Left ventricle myocardium inferior (tissue), 1 donor: Measurements from ENCODE around the gene ISOC1. TPM values are rescaled to one million over a fixed set of nuclear protein-coding genes. Genes with fewer than 3 reads are reported as not detected.
A peak's percentile ranks its signal among the peaks of the same experiment; 100 is the strongest.

Experiments
- DNase-seq: peaks from one replicate; pipeline ENCODE4 v3.0.0-alpha.2; 2020
- H3K27ac ChIP-seq: fragments of 200-600 bp; replicated peaks from 2 replicates; pipeline ENCODE4 v1.8.0; 2021
- H3K27me3 ChIP-seq: fragments of 200-600 bp; 2 replicates; pipeline ENCODE4 v1.8.0; 2021; ENCODE audit warnings: low read depth
- H3K36me3 ChIP-seq: fragments of 200-600 bp; 2 replicates; pipeline ENCODE4 v1.8.0; 2021
- H3K4me1 ChIP-seq: fragments of 200-600 bp; 2 replicates; pipeline ENCODE4 v1.8.0; 2021
- H3K4me3 ChIP-seq: fragments of 200-600 bp; 2 replicates; pipeline ENCODE4 v1.8.0; 2021; ENCODE audit warnings: mild to moderate bottlenecking, moderate library complexity
- H3K9me3 ChIP-seq: fragments of 200-600 bp; replicated peaks from 2 replicates; pipeline ENCODE4 v1.8.0; 2021
- CTCF ChIP-seq: fragments of 200-600 bp; IDR thresholded peaks from 2 replicates; pipeline ENCODE4 v1.8.0; 2021; ENCODE audit warnings: antibody characterized with exemption, mild to moderate bottlenecking, borderline replicate concordance
- intact Hi-C: fragments of 100-400 bp; cut with micrococcal nuclease; formaldehyde crosslinking; loops from one replicate; pipeline ENCODE4 v1.11.0; 2022
- long read RNA-seq: library from polyadenylated mRNA; unstranded; transcript quantifications from one replicate; pipeline ENCODE4 v2.0.0, GENCODE V29; 2021
- total RNA-seq: library from RNA; stranded (reverse); fragmentation: NEBNext Ultra II Directional; extraction: Animal tissue kit (Norgen Biotek cat#: 25700); gene quantifications from one replicate; pipeline ENCODE4 v1.2.1, GENCODE V29; 2021
- donor health status: DM: no; HTN: yes; CAD: no; lungs with severe emphysema.

The ISOC1 gene
- 112 TPM for total RNA-seq
- long read RNA-seq, transcript ISOC1-201 (5 exons, 1,940 nt): major isoform, 332 of 341 reads
- long read RNA-seq, partial matches to known transcripts: 2 of 341 reads
- long read RNA-seq, other reads (novel, unspliced or antisense): 7 of 341 reads

DNA sequence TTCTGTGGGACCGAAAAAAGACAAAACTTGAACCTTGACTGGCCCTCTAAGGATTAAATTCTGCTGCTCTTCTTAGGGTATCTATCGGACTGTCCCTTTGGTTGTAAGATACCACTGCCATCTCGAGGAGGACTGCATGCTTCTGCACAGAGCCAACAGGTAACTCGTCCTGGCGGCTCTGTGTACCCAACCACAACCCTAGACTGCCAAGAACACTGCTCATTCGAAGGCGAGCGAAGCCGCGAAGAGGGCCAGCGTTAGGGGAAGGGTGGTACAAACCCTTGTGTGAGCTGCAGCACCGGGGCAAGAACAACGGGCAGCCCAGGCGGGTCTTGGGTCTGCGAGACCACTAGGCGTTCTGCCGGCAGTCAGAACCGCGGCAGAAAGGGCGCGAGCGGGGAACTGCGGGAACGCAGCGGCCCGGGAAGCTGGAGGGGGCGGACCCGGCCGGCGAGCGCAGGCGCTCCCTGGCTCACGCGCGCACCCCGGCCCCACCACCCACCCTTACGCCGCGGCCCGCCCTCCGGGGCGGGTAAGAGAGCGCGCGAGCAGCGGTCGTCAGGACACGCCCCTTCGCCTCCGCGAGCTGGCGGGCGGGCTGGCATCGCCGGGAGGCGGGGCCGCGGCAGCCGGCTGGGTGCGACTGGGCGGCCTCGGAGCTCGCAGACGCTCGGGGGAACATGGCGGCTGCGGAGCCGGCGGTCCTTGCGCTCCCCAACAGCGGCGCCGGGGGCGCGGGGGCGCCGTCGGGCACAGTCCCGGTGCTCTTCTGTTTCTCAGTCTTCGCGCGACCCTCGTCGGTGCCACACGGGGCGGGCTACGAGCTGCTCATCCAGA lies at the start of gene ISOC1:
Gene ISOC1 (plus strand): TSS at position 663 of the 837 bp plus-strand sequence. CDS start 18 bp downstream, at position 681.
- Histone ChIP-seq H3K27ac (peak within 1 kb of the TSS; percentile 95), H3K4me1 (peaks cover 55% of the 10 kb centered on the region), H3K4me3 (peak within 1 kb of the TSS; percentile 90), H3K36me3 (no peaks in the 10 kb centered on the region), H3K27me3 (no peaks in the 10 kb centered on the region), H3K9me3 (no peaks in the 10 kb centered on the region)
- peak; percentile 93 for DNase-seq
- TF ChIP-seq CTCF: no peak
- intact Hi-C loops: no loop called here

DNA sequence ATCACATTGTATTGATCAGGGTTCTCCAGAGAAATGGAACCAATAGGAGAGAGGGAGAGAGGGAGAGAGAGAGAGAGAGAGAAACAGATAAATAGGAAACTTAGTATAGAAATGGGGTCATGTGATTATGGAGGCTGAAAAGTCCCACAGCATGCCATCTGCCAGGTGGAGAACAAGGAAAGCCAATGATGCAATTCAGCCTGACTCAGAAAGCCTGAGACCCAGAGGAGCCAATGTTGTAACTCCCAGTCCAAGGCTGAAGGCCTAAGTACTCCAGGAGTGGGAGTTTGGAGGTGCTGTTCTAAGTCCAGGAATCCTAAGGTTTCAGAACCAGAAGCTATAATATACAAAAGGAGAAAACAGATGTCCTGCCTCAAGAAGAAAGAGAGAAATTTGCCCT lies 48.4 kb upstream of the ISOC1 start:
- Histone ChIP-seq H3K4me3 (no peak overlapping the region), H3K36me3 (no peaks in the 10 kb centered on the region), H3K27me3 (no peaks in the 10 kb centered on the region), H3K27ac (no peak overlapping the region), H3K4me1 (no peaks in the 10 kb centered on the region), H3K9me3 (peaks cover 23% of the 10 kb centered on the region)
- intact Hi-C loops: no loop called here
- no peak for DNase-seq
- no peak for TF ChIP-seq CTCF

- intact Hi-C loops: no loop called here
- Histone ChIP-seq H3K36me3 (no peaks in the 10 kb centered on the region), H3K9me3 (peaks cover 21% of the 10 kb centered on the region), H3K4me3 (no peak overlapping the region), H3K27me3 (no peaks in the 10 kb centered on the region), H3K4me1 (no peaks in the 10 kb centered on the region), H3K27ac (no peak overlapping the region)
- TF ChIP-seq CTCF: no peak
- no peak for DNase-seq
Observed at GRCh38 chr5:129048509-129048908, 46.0 kb upstream of the ISOC1 start.

GRCh38 chr5:129049126-129049799 lies 45.3 kb upstream of the ISOC1 start:
- intact Hi-C loops: no loop called here
- no peak for DNase-seq
- no peak overlapping the region for H3K4me3 ChIP-seq
- no peaks in the 10 kb centered on the region for H3K36me3 ChIP-seq
- H3K27ac ChIP-seq: no peak overlapping the region
- no peaks in the 10 kb centered on the region for H3K27me3 ChIP-seq
- peaks cover 13% of the 10 kb centered on the region for H3K9me3 ChIP-seq
- no peak for TF ChIP-seq CTCF
- H3K4me1 ChIP-seq: no peaks in the 10 kb centered on the region

DNA sequence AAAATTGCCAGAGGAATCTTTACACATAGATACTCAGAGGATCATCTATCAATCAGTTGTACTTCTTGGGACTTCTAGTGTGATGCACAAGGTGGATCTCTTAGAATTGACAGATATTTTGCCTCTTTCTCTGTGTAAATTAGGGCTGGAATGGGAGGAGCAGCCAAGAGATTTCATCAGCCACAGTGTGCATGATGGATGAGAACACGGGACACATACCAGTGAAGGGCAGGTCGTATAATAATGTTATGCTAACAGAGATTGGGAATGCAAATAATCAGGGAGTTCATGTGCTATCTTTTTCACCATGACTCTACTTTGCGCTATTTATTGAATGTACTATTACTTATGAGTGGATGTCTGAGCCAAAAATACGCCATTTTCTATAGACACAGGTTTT lies 43.3 kb upstream of the ISOC1 start:
- Histone ChIP-seq H3K27me3 (no peaks in the 10 kb centered on the region), H3K27ac (no peak overlapping the region), H3K9me3 (no peaks in the 10 kb centered on the region), H3K36me3 (no peaks in the 10 kb centered on the region), H3K4me3 (no peak overlapping the region), H3K4me1 (no peaks in the 10 kb centered on the region)
- TF ChIP-seq CTCF: no peak
- intact Hi-C loops: no loop called here
- DNase-seq: no peak
